Measurements from ENCODE around the gene C2CD4A. TPM values are rescaled to one million over a fixed set of nuclear protein-coding genes. Genes with fewer than 3 reads are reported as not detected.

C2CD4A gene
- total RNA-seq, 6 experiments from 2014 or later = 0.53 to 6.3 (median 3.7) TPM; not detected in 2

DNA sequence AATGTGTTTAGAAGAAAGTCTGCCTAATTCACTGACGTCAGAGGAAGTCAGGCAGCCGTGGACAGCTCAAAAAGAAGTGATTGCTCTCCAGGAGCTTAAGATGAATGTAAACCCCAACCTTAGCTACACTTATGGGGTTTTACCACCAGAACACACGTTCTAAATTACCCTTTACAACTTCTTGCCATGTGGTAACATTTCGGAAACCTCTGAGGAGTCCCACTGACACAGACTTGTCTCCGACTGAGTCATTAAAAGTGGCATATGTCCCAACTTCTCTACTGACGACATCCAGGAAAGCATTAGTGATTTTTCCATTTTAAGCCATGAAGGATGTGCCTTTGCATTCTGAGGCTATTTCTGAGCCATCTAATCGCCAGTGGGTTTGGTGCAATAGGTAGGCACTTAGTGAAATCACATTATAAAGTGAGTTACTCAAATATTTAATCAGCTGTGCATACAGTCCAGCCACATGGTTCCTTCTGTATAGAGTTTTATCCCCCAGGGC is 32.4 kb downstream of the C2CD4A start:
- H3K9me3 ChIP-seq = no peaks in the 10 kb centered on the region
- no peaks in the 10 kb centered on the region for H3K36me3 ChIP-seq
- no peak overlapping the region for H3K4me3 ChIP-seq
- H3K4me1 ChIP-seq = no peaks in the 10 kb centered on the region
- H3K27me3 ChIP-seq = no peaks in the 10 kb centered on the region
- ATAC-seq (peak in 2 of 4 donors; percentile 13 to 51), DNase-seq (no peak)
- H3K27ac ChIP-seq = no peak overlapping the region
- intact Hi-C loops (cut with DNase I) = no loop called here
- TF ChIP-seq POLR2A (IDR thresholded peaks at IDR 0.05) = no peak
- TF ChIP-seq, protein P1, sequence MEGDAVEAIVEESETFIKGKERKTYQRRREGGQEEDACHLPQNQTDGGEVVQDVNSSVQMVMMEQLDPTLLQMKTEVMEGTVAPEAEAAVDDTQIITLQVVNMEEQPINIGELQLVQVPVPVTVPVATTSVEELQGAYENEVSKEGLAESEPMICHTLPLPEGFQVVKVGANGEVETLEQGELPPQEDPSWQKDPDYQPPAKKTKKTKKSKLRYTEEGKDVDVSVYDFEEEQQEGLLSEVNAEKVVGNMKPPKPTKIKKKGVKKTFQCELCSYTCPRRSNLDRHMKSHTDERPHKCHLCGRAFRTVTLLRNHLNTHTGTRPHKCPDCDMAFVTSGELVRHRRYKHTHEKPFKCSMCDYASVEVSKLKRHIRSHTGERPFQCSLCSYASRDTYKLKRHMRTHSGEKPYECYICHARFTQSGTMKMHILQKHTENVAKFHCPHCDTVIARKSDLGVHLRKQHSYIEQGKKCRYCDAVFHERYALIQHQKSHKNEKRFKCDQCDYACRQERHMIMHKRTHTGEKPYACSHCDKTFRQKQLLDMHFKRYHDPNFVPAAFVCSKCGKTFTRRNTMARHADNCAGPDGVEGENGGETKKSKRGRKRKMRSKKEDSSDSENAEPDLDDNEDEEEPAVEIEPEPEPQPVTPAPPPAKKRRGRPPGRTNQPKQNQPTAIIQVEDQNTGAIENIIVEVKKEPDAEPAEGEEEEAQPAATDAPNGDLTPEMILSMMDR (IDR thresholded peaks at IDR 0.05) = no peak
- 43% methylated on average over 7 of the region's 7 CpGs for WGBS (ENCODE audit: insufficient coverage, low coverage, low lambda C conversion rate, missing lambda C conversion rate)

DNA sequence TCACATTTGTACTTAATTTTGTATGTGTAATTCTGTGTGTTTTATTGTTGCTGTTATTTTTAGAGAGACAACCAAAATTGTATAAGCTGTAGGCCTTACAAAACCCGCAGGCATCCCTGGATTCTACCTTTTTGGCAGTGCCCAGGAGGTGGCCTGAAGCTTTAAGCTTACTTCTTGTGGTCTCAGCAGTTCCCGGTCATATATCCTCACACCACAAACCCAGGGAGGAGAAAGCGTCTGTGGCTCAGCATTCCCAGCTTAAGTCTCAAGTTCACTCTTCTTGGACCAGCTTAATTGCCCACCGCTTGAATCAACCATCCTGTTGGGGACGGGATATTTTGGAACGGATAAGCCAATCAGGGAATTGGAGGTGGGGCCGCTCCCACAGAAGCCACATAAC is 36.7 kb downstream of the C2CD4A start:
- Histone ChIP-seq H3K27me3 (no peaks in the 10 kb centered on the region), H3K36me3 (no peaks in the 10 kb centered on the region), H3K27ac (no peak overlapping the region), H3K4me1 (peaks cover 0 to 9% (median 0%) of the 10 kb centered on the region in 4 donors), H3K4me3 (no peak overlapping the region), H3K9me3 (no peaks in the 10 kb centered on the region)
- DNase-seq (no peak), ATAC-seq (no peak)
- intact Hi-C loops (cut with DNase I) = no loop called here
- 83% methylated on average over 7 of the region's 7 CpGs for WGBS (ENCODE audit: insufficient coverage, low coverage, low lambda C conversion rate, missing lambda C conversion rate)
- TF ChIP-seq POLR2A (IDR thresholded peaks at IDR 0.05) = no peak
- TF ChIP-seq, protein P1 (IDR thresholded peaks at IDR 0.05) = no peak

DNA sequence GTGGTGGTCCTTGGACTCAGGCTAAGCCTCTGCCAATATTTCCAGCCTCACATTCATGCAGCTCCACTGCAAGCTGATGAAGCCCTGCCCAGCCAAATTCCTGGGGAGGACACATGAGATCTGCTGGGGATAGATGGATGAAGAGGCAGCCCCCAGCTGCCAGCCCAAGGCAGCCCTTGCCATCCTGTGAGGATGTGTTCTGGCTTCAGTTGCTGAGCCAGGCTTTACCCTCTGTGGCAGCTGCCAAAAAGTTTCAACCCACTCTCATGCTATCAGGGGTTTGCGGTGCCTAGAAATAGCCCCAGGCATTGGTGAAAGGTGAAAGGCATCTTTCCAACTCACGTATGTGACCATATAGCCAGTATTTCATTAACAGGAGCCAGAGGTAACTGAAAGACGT is 37.6 kb downstream of the C2CD4A start:
- WGBS (ENCODE audit: insufficient coverage, low coverage, low lambda C conversion rate, missing lambda C conversion rate) = 63% methylated on average over 2 of the region's 3 CpGs
- TF ChIP-seq, protein P1 (IDR thresholded peaks at IDR 0.05) = no peak
- no peak for TF ChIP-seq POLR2A (IDR thresholded peaks at IDR 0.05)
- DNase-seq (no peak), ATAC-seq (no peak)
- Histone ChIP-seq H3K27ac (no peak overlapping the region), H3K4me3 (no peak overlapping the region), H3K4me1 (peaks cover 0 to 16% (median 0%) of the 10 kb centered on the region in 4 donors), H3K36me3 (no peaks in the 10 kb centered on the region), H3K27me3 (no peaks in the 10 kb centered on the region), H3K9me3 (no peaks in the 10 kb centered on the region)
- intact Hi-C loops (cut with DNase I) = no loop called here

DNA sequence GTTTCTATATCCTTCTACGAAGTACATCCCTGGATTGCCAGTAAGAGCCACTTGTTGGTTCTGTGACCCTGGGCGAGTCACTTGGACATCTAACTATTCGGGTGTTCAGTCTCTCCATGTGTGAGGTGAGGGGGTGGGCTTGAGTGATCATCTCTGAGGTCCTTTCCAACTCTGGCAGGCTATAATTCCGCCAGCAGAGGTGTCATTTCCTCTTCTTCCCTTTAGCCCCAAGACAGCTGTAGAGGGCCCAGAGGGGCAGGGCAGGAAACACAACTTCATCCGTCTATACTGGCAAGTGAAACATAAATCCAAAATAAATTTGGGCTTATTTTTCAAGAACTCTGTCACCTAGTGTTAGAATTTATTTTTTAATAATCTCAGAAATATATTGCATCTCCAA is 38.1 kb downstream of the C2CD4A start:
- WGBS (ENCODE audit: insufficient coverage, low coverage, low lambda C conversion rate, missing lambda C conversion rate) = 68% methylated on average over 3 of the region's 5 CpGs
- H3K27me3 ChIP-seq = no peaks in the 10 kb centered on the region
- ATAC-seq = no peak
- peaks cover 0 to 20% (median 2%) of the 10 kb centered on the region in 4 donors for H3K4me1 ChIP-seq
- no peak for DNase-seq
- no peak for TF ChIP-seq POLR2A (IDR thresholded peaks at IDR 0.05)
- TF ChIP-seq, protein P1 (IDR thresholded peaks at IDR 0.05) = no peak
- no peaks in the 10 kb centered on the region for H3K9me3 ChIP-seq
- H3K36me3 ChIP-seq = no peaks in the 10 kb centered on the region
- no peak overlapping the region for H3K4me3 ChIP-seq
- no peak overlapping the region for H3K27ac ChIP-seq
- intact Hi-C loops (cut with DNase I) = no loop called here

DNA sequence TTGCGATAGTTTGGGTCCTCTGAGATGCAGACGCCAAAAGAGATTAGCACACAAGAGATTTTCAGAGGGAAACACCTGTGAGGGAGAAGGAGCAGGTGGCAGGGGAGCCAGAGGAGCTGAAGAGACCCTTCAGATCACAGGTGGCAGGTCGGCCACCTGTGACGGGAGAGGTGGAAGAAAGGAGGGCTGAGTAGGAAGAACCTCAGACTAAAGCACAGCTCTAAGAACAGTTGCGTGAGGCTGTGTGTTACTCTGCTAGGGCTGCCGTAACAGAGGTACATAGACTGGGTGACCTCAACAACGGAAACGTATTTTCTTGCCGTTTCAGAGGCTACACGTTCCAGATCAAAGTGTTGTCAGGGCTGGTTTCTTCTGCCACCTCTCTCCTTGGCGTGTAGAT is 38.5 kb downstream of the C2CD4A start:
- Histone ChIP-seq H3K4me3 (no peak overlapping the region), H3K27ac (no peak overlapping the region), H3K4me1 (peaks cover 0 to 24% (median 4%) of the 10 kb centered on the region in 4 donors), H3K27me3 (no peaks in the 10 kb centered on the region), H3K36me3 (no peaks in the 10 kb centered on the region), H3K9me3 (no peaks in the 10 kb centered on the region)
- ATAC-seq (no peak), DNase-seq (no peak)
- intact Hi-C loops (cut with DNase I) = no loop called here
- TF ChIP-seq POLR2A (IDR thresholded peaks at IDR 0.05) = no peak
- TF ChIP-seq, protein P1 (IDR thresholded peaks at IDR 0.05) = no peak
- 93% methylated on average over 7 of the region's 11 CpGs for WGBS (ENCODE audit: insufficient coverage, low coverage, low lambda C conversion rate, missing lambda C conversion rate)

Data from right lobe of liver (tissue), 6 donors.